H1 (cell line): Measurements from ENCODE around the gene H2BK1. TPM values are rescaled to one million over a fixed set of nuclear protein-coding genes. Genes with fewer than 3 reads are reported as not detected.

Source experiments
- CTCF ChIA-PET: fragments of 300-600 bp; sonication (Branson Sonifier 250); formaldehyde crosslinking; loops from one replicate; lab custom pipeline; 2021; ENCODE audit not compliant: partially characterized antibody; lab: Charles Lee
- POLR2A ChIA-PET: fragments of 300-600 bp; sonication (Branson Sonifier 250); formaldehyde crosslinking; loops from one replicate; lab custom pipeline; 2021; ENCODE audit warnings: inconsistent platforms; ENCODE audit not compliant: partially characterized antibody; lab: Charles Lee
- DNase-seq, 2 experiments: peaks; one replicate each; pipeline versions ENCODE4 v3.0.0 to v3.0.0-alpha.2; 2010 to 2022; ENCODE audit warnings: low spot score in 2 of 2, low read depth in 1 of 2, mixed read lengths in 1 of 2
- FAIRE-seq: peaks from 2 replicates; lab custom pipeline; 2011; peaks lifted over from hg19 to GRCh38; lab: Jason Lieb, UNC
- H2AFZ ChIP-seq: 2 replicates; pipeline ENCODE4 v1.8.1; 2012; ENCODE audit warnings: low read length, inconsistent platforms
- H2AK5ac ChIP-seq: 2 replicates; pipeline ENCODE4 v1.6.1; 2013; ENCODE audit warnings: low read depth, low read length
- H2BK120ac ChIP-seq: replicated peaks from 2 replicates; pipeline ENCODE3; 2013; ENCODE audit warnings: low read depth, low read length, inconsistent platforms
- H2BK12ac ChIP-seq: 2 replicates; pipeline ENCODE4 v1.6.1; 2013; ENCODE audit warnings: low read depth, low read length
- H2BK15ac ChIP-seq: 2 replicates; pipeline ENCODE4 v1.6.1; 2013; ENCODE audit warnings: low read length
- H2BK20ac ChIP-seq: 2 replicates; pipeline ENCODE4 v1.6.1; 2013; ENCODE audit warnings: low read length
- H2BK5ac ChIP-seq: 2 replicates; pipeline ENCODE4 v1.6.1; 2013; ENCODE audit warnings: low read depth, low read length
- H3K14ac ChIP-seq: 2 replicates; pipeline ENCODE4 v1.6.1; 2013; ENCODE audit warnings: inconsistent platforms; ENCODE audit not compliant: insufficient read length
- H3K18ac ChIP-seq: 2 replicates; pipeline ENCODE4 v1.6.1; 2013; ENCODE audit warnings: low read length; ENCODE audit errors: extremely low read depth
- H3K23ac ChIP-seq: 2 replicates; pipeline ENCODE4 v1.6.1; 2013; ENCODE audit warnings: inconsistent platforms; ENCODE audit not compliant: insufficient read length
- H3K23me2 ChIP-seq: 2 replicates; pipeline ENCODE4 v1.6.1; 2013; ENCODE audit warnings: low read depth, low read length
- H3K27ac ChIP-seq: 2 replicates; pipeline ENCODE4 v1.6.1; 2011; ENCODE audit warnings: low read depth, low read length, inconsistent platforms
- H3K27me3 ChIP-seq, 4 experiments: replicated peaks in 1 of 4; 1 replicate in 1 of 4; 2 replicates in 3 of 4; pipeline versions ENCODE4 v1.6.1 to v1.8.1; 2011 to 2013; ENCODE audit warnings: low read length in 3 of 4, mild to moderate bottlenecking in 3 of 4, inconsistent platforms in 2 of 4, mixed read lengths in 2 of 4, moderate library complexity in 1 of 4; ENCODE audit not compliant: control insufficient read depth in 3 of 4, insufficient read depth in 3 of 4; ENCODE audit errors: extremely low read depth in 1 of 4
- H3K36me3 ChIP-seq, 4 experiments: 2 replicates each; pipeline versions ENCODE4 v1.6.1 to v1.8.1; 2011 to 2013; ENCODE audit warnings: mild to moderate bottlenecking in 4 of 4, low read length in 3 of 4, moderate library complexity in 2 of 4, control low read depth in 1 of 4, inconsistent platforms in 1 of 4; ENCODE audit not compliant: insufficient read depth in 4 of 4, control insufficient read depth in 2 of 4
- H3K4ac ChIP-seq: replicated peaks from 2 replicates; pipeline ENCODE3; 2013; ENCODE audit warnings: low read length, low read depth, mixed read lengths, inconsistent platforms; ENCODE audit not compliant: insufficient read length
- H3K4me1 ChIP-seq, 4 experiments: replicated peaks in 1 of 4; 1 replicate in 1 of 4; 2 replicates in 3 of 4; pipeline versions ENCODE4 v1.6.1 to v1.8.1; 2011 to 2013; ENCODE audit warnings: low read length in 3 of 4, inconsistent platforms in 2 of 4, mixed read lengths in 1 of 4; ENCODE audit not compliant: insufficient read depth in 4 of 4, control insufficient read depth in 3 of 4
- H3K4me2 ChIP-seq, 2 experiments: 2 replicates each; pipeline versions ENCODE4 v1.6.1 to v1.8.1; 2011 to 2013; ENCODE audit warnings: low read depth in 2 of 2, low read length in 2 of 2, control low read depth in 1 of 2, inconsistent platforms in 1 of 2, mild to moderate bottlenecking in 1 of 2; ENCODE audit not compliant: insufficient read depth in 1 of 2
- H3K4me3 ChIP-seq, 4 experiments: fragments of 200-600, 300-600 bp in 1 of 4; sonication (generic), shearing (Covaris generic), sonication (Bioruptor Twin) in 1 of 4; 2 replicates each; pipeline versions ENCODE4 v1.5.1 to v1.8.1; 2011 to 2016; ENCODE audit warnings: low read length in 4 of 4, low read depth in 3 of 4, control low read depth in 2 of 4, inconsistent platforms in 2 of 4, mild to moderate bottlenecking in 2 of 4, mixed read lengths in 1 of 4, moderate library complexity in 1 of 4; ENCODE audit not compliant: insufficient read depth in 2 of 4; ENCODE audit errors: extremely low read depth in 1 of 4
- H3K56ac ChIP-seq: replicated peaks from 2 replicates; pipeline ENCODE3; 2013; ENCODE audit warnings: low read depth, mild to moderate bottlenecking, mixed read lengths, low read length, inconsistent platforms; ENCODE audit not compliant: insufficient read length
- H3K79me1 ChIP-seq: 2 replicates; pipeline ENCODE4 v1.6.1; 2013; ENCODE audit warnings: low read depth, low read length, control low read depth
- H3K79me2 ChIP-seq, 2 experiments: 2 replicates each; pipeline versions ENCODE4 v1.6.1 to v1.8.1; 2012 to 2013; ENCODE audit warnings: low read length in 2 of 2, mild to moderate bottlenecking in 2 of 2, inconsistent platforms in 1 of 2; ENCODE audit not compliant: insufficient read depth in 2 of 2, control insufficient read depth in 1 of 2
- H3K9ac ChIP-seq, 4 experiments: replicated peaks in 1 of 4; 1 replicate in 1 of 4; 2 replicates in 3 of 4; pipeline versions ENCODE4 v1.6.1 to v1.8.1; 2011 to 2013; ENCODE audit warnings: low read depth in 3 of 4, low read length in 3 of 4, control low read depth in 2 of 4, mild to moderate bottlenecking in 2 of 4, moderate library complexity in 2 of 4, inconsistent platforms in 1 of 4; ENCODE audit errors: extremely low read depth in 1 of 4
- H3K9me3 ChIP-seq, 2 experiments: 2 replicates each; pipeline versions ENCODE4 v1.6.1 to v1.8.1; 2012 to 2013; ENCODE audit warnings: mild to moderate bottlenecking in 2 of 2, moderate library complexity in 2 of 2, control low read depth in 1 of 2, inconsistent platforms in 1 of 2, low read depth in 1 of 2, low read length in 1 of 2, mixed read lengths in 1 of 2; ENCODE audit not compliant: insufficient read depth in 2 of 2
- H4K20me1 ChIP-seq, 2 experiments: replicated peaks in 1 of 2; 2 replicates each; pipeline versions ENCODE3 to v1.8.1; 2011 to 2013; ENCODE audit warnings: inconsistent platforms in 2 of 2, low read length in 2 of 2, mild to moderate bottlenecking in 1 of 2; ENCODE audit not compliant: insufficient read depth in 2 of 2, control insufficient read depth in 1 of 2
- H4K5ac ChIP-seq: 2 replicates; pipeline ENCODE4 v1.6.1; 2013; ENCODE audit warnings: low read length, low read depth, mixed read lengths, inconsistent platforms; ENCODE audit not compliant: insufficient read length
- H4K8ac ChIP-seq: 2 replicates; pipeline ENCODE4 v1.8.0; 2013; ENCODE audit warnings: mild to moderate bottlenecking, moderate library complexity, low read length, inconsistent platforms; ENCODE audit not compliant: insufficient read depth; ENCODE audit errors: extremely low read depth
- H4K91ac ChIP-seq: replicated peaks from 2 replicates; pipeline ENCODE3; 2013; ENCODE audit warnings: low read length, mixed read lengths, inconsistent platforms; ENCODE audit not compliant: insufficient read length
- CTBP2 ChIP-seq: IDR thresholded peaks from 2 replicates; pipeline ENCODE4 v1.7.0; 2011; ENCODE audit warnings: borderline replicate concordance, mild to moderate bottlenecking, moderate library complexity, mixed read lengths, low read length; ENCODE audit not compliant: insufficient read depth, insufficient read length
- EGR1 ChIP-seq: IDR thresholded peaks from 2 replicates; pipeline ENCODE4 v1.6.1; 2011; ENCODE audit warnings: low read depth, low read length, borderline replicate concordance
- GTF2F1 ChIP-seq: IDR thresholded peaks from 2 replicates; pipeline ENCODE4 v1.6.1; 2012; ENCODE audit warnings: low read depth, low read length, improper control_type of control experiment, borderline replicate concordance
- KDM1A ChIP-seq: fragments of 200-600, 300-600 bp; sonication (generic); IDR thresholded peaks from 2 replicates; pipeline ENCODE4 v1.7.1; 2016; ENCODE audit warnings: mild to moderate bottlenecking, low read length, borderline replicate concordance
- KDM4A ChIP-seq: IDR thresholded peaks from one replicate; pipeline ENCODE4 v1.7.1; 2012; ENCODE audit warnings: low read depth, mild to moderate bottlenecking, moderate library complexity, low read length, inconsistent platforms; ENCODE audit not compliant: severe bottlenecking
- POLR2AphosphoS5 ChIP-seq: IDR thresholded peaks from 2 replicates; pipeline ENCODE4 v1.6.1; 2011; ENCODE audit warnings: low read depth, low read length
- POU5F1 ChIP-seq: IDR thresholded peaks from 2 replicates; pipeline ENCODE4 v1.6.1; 2011; ENCODE audit warnings: low read depth, mild to moderate bottlenecking, low read length, moderate library complexity
- RAD21 ChIP-seq, 2 experiments: IDR thresholded peaks in 1 of 2; conservative IDR thresholded peaks in 1 of 2; 2 replicates each; pipeline ENCODE4 v1.6.1; 2011; ENCODE audit warnings: low read depth in 2 of 2, low read length in 2 of 2, improper control_type of control experiment in 1 of 2, inconsistent platforms in 1 of 2, mild to moderate bottlenecking in 1 of 2, moderate library complexity in 1 of 2
- RBBP5 ChIP-seq: IDR thresholded peaks from 2 replicates; pipeline ENCODE4 v1.7.1; 2012; ENCODE audit warnings: low read depth, mild to moderate bottlenecking, inconsistent platforms, low read length, moderate library complexity, borderline replicate concordance
- SIX5 ChIP-seq: IDR thresholded peaks from 2 replicates; pipeline ENCODE4 v1.6.1; 2011; ENCODE audit warnings: mild to moderate bottlenecking, low read depth, low read length
- TEAD4 ChIP-seq: IDR thresholded peaks from 2 replicates; pipeline ENCODE4 v1.6.1; 2012; ENCODE audit warnings: low read depth, low read length, inconsistent platforms, mixed read lengths
- WGBS, 2 experiments: shearing (Covaris generic) in 1 of 2; methylation state at CpG; one replicate each; pipeline versions ENCODE4 v1.1.6 to v1.1.7; 2013 to 2015; ENCODE audit warnings: low lambda C conversion rate in 2 of 2, mixed read lengths in 2 of 2, inconsistent platforms in 1 of 2, low coverage in 1 of 2, missing lambda C conversion rate in 1 of 2; ENCODE audit not compliant: insufficient replicate concordance in 2 of 2, insufficient coverage in 1 of 2, insufficient read length in 1 of 2; ENCODE audit errors: extremely low coverage in 1 of 2, missing lambda C conversion rate in 1 of 2; 5-methylcytosine and 5-hydroxymethylcytosine counted together
- polyA plus RNA-seq, 7 experiments: library from polyadenylated mRNA; depleted of rRNA in 3 of 7; stranded (reverse) in 5 of 7; unstranded in 2 of 7; fragments of >200 nt in 5 of 7; fragments of 200-250 nt in 2 of 7; gene quantifications; 1 replicate in 5 of 7; 2 replicates in 1 of 7; 4 replicates in 1 of 7; pipeline versions ENCODE4 v1.2.1 to v1.2.3, GENCODE V29; 2011 to 2013; ENCODE audit warnings: missing spikeins in 2 of 7, mixed read lengths in 2 of 7
- total RNA-seq: library from RNA; stranded (reverse); fragmentation: NEBNext Ultra II Directional; extraction: Animal tissue kit (Norgen Biotek cat#: 25700); gene quantifications from 2 replicates; pipeline ENCODE4 v1.2.1, GENCODE V29; 2021

H2BK1 gene
- total and polyA plus RNA-seq, 2 of the 8 experiments (the other 6 are each of a cell fraction or from before 2014, with no cell fraction given) = not detected

GRCh38 chr7:151245360-151246101 lies 35.2 kb upstream of the H2BK1 start:
- Histone ChIP-seq H3K56ac (no peak overlapping the region), H2BK12ac (no peak overlapping the region), H3K9me3 (no peaks in the 10 kb centered on the region), H3K79me2 (no peaks in the 10 kb centered on the region), H3K4me1 (peaks cover 0 to 51% (median 34%) of the 10 kb centered on the region in 4 experiments; a peak in 6 of 7 replicates), H4K5ac (no peak overlapping the region), H3K4ac (no peak overlapping the region), H3K14ac (no peak overlapping the region), H2BK15ac (no peak overlapping the region), H3K4me3 (peak overlapping the region; percentile 20 to 61 (median 35)), H3K9ac (no peak overlapping the region; a peak in 1 of 7 replicates), H3K18ac (peak overlapping the region; percentile 71; the same call in 1 of the 2 replicates), H4K20me1 (peaks cover 1 to 9% of the 10 kb centered on the region in 2 experiments), H2BK5ac (no peak overlapping the region), H2BK120ac (no peak overlapping the region), H4K91ac (no peak overlapping the region), H3K23ac (no peak overlapping the region), H3K27ac (no peak overlapping the region), H2AFZ (no peak overlapping the region), H2AK5ac (no peak overlapping the region), H3K79me1 (peaks cover 3% of the 10 kb centered on the region; the same call in 1 of the 2 replicates), H3K27me3 (peaks cover 17 to 58% (median 50%) of the 10 kb centered on the region in 4 experiments), H3K4me2 (peak overlapping the region; percentile 58 to 88), H3K23me2 (peaks cover 21% of the 10 kb centered on the region), H3K36me3 (no peaks in the 10 kb centered on the region), H2BK20ac (no peak overlapping the region), H4K8ac (peak overlapping the region; percentile 83)
- WGBS, 2 experiments = 4% methylated on average over 38 of the region's 60 CpGs; no CpG with 5 or more reads in 1 of the 2 experiments
- CTCF ChIA-PET = interaction anchor here (0.6 to 5.1 kb wide), 42 partner anchors 7 to 367 kb away, joined by 3 to 71 read pairs (median 4); partner anchors contain the start of genes ABCF2, CHPF2 and H2BK1
- POLR2A ChIA-PET = interaction anchor here (0.9 to 1.3 kb wide), 2 partner anchors 19 to 59 kb away, joined by 3 to 7 read pairs; partner anchors contain the start of gene ABCF2
- DNase-seq (peak in 1 of 2 experiments; percentile 81), FAIRE-seq (no peak)
- TF ChIP-seq CTBP2 (no peak), POU5F1 (no peak), EGR1 (peak; percentile 88), RAD21 (IDR thresholded peaks at IDR 0.05 in 1 of 2, conservative IDR thresholded peaks at IDR 0.05 in 1 of 2; ENCODE audit: low read depth in 2 of 2, low read length in 2 of 2) (peak; percentile 38 to 75), SIX5 (no peak), TEAD4 (no peak), GTF2F1 (no peak), KDM1A (peak; percentile 82; the same call in 1 of the 2 replicates), KDM4A (peak; percentile 77), POLR2AphosphoS5 (no peak), RBBP5 (no peak)
